Measurements from ENCODE around the gene CFH. TPM values are rescaled to one million over a fixed set of nuclear protein-coding genes. Genes with fewer than 3 reads are reported as not detected.

CFH gene
- polyA plus RNA-seq, 3 donors, result 0.03 to 1.1 (median 0.36) TPM

DNA sequence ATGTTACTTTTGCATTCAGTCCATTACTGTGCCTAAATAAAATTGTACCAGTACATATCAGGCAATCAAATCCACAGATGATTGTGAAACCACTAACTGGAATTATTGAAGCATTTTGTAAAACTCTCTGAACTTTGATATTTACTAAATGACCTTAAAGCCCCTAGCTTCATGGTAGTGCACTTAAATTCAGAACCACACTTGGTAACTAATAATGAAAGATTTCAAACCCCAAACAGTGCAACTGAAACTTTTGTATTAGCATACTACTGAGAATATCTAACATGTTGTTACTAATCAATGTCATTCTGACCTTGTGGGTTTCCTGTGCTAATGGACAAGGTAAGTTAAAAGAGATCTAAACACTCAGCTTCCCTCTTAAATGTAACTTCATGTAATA is 122.8 kb downstream of the CFH start, which contains the start of gene CFHR3:
TSS of gene CFHR3 (plus strand) at position 238 of the 400 bp plus-strand sequence. CDS start at position 285, 47 bp downstream.
- Histone ChIP-seq H3K4me3 (replicated peaks in 1 of 3; ENCODE audit: low read depth in 2 of 3, low read length in 3 of 3) (no peak within 1 kb of the TSS), H3K79me2 (ENCODE audit: insufficient read depth, low read length) (no peaks in the 10 kb centered on the region), H3K27me3 (ENCODE audit: control insufficient read depth in 2 of 2, insufficient read depth in 2 of 2, low read length in 2 of 2) (no peaks in the 10 kb centered on the region), H3K27ac (ENCODE audit: low read depth in 1 of 2, low read length in 2 of 2) (no peak within 1 kb of the TSS), H4K20me1 (ENCODE audit: insufficient read depth, low read length) (no peaks in the 10 kb centered on the region), H3K9me3 (replicated peaks in 1 of 2; ENCODE audit: control insufficient read depth in 1 of 2, insufficient read depth in 1 of 2, low read length in 2 of 2) (no peaks in the 10 kb centered on the region), H3K4me1 (ENCODE audit: control insufficient read depth in 1 of 2, insufficient read depth in 2 of 2, low read length in 2 of 2) (no peaks in the 10 kb centered on the region), H3K9ac (ENCODE audit: insufficient read depth, low read length, poor library complexity, severe bottlenecking) (no peak within 1 kb of the TSS), H3K36me3 (replicated peaks in 1 of 2; ENCODE audit: control insufficient read depth in 1 of 2, insufficient read depth in 2 of 2, low read length in 2 of 2) (no peaks in the 10 kb centered on the region), H2AFZ (ENCODE audit: insufficient read depth, low read depth, low read length, poor library complexity, severe bottlenecking) (no peak within 1 kb of the TSS), H3K4me2 (replicated peaks; ENCODE audit: extremely low read depth, low read length, poor library complexity, severe bottlenecking) (no peak within 1 kb of the TSS)
- intact Hi-C loops (cut with micrococcal nuclease), result no loop called here
- Mint-ChIP-seq H3K27me3 (ENCODE audit: low read depth in 3 of 3) (no peaks in the 10 kb centered on the region), H3K4me3 (no peak within 1 kb of the TSS), H3K27ac (no peak within 1 kb of the TSS), H3K9me3 (peaks cover 0 to 6% (median 2%) of the 10 kb centered on the region in 7 donors), H3K36me3 (no peaks in the 10 kb centered on the region), H3K4me1 (no peaks in the 10 kb centered on the region)
- DNase-seq, result no peak
- TF ChIP-seq, protein P1, sequence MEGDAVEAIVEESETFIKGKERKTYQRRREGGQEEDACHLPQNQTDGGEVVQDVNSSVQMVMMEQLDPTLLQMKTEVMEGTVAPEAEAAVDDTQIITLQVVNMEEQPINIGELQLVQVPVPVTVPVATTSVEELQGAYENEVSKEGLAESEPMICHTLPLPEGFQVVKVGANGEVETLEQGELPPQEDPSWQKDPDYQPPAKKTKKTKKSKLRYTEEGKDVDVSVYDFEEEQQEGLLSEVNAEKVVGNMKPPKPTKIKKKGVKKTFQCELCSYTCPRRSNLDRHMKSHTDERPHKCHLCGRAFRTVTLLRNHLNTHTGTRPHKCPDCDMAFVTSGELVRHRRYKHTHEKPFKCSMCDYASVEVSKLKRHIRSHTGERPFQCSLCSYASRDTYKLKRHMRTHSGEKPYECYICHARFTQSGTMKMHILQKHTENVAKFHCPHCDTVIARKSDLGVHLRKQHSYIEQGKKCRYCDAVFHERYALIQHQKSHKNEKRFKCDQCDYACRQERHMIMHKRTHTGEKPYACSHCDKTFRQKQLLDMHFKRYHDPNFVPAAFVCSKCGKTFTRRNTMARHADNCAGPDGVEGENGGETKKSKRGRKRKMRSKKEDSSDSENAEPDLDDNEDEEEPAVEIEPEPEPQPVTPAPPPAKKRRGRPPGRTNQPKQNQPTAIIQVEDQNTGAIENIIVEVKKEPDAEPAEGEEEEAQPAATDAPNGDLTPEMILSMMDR (IDR thresholded peaks at IDR 0.05), result no peak

DNA sequence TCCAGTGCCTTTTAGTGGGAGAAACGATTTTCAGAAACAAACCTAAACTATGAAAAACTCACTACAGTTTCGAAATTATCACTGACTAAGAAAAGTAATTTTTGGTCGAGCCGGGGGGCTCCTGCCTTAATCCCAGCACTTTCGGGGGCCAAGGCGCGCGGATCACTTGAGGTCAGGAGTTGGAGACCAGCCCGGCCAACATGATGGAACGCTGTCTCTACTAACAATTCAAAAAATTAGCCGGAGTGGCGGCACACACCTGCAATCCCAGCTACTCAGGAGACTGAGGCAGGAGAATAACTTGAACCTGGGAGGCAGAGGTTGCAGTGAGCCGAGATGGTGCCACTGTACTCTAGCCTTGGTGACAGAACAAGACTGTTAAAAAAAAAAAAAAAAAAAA is 125.8 kb downstream of the CFH start:
- H3K4me1 ChIP-seq (ENCODE audit: control insufficient read depth in 1 of 2, insufficient read depth in 2 of 2, low read length in 2 of 2), result no peaks in the 10 kb centered on the region
- no peaks in the 10 kb centered on the region for H3K79me2 ChIP-seq (ENCODE audit: insufficient read depth, low read length)
- no peaks in the 10 kb centered on the region for H3K36me3 ChIP-seq (replicated peaks in 1 of 2; ENCODE audit: control insufficient read depth in 1 of 2, insufficient read depth in 2 of 2, low read length in 2 of 2)
- Mint-ChIP-seq H3K36me3 (no peaks in the 10 kb centered on the region), H3K27ac (no peak overlapping the region), H3K4me3 (no peak overlapping the region), H3K27me3 (ENCODE audit: low read depth in 3 of 3) (no peaks in the 10 kb centered on the region), H3K9me3 (peaks cover 0 to 12% (median 0%) of the 10 kb centered on the region in 7 donors), H3K4me1 (no peaks in the 10 kb centered on the region)
- no peak for DNase-seq
- no peak overlapping the region for H3K27ac ChIP-seq (ENCODE audit: low read depth in 1 of 2, low read length in 2 of 2)
- no peak overlapping the region for H2AFZ ChIP-seq (ENCODE audit: insufficient read depth, low read depth, low read length, poor library complexity, severe bottlenecking)
- H3K9ac ChIP-seq (ENCODE audit: insufficient read depth, low read length, poor library complexity, severe bottlenecking), result no peak overlapping the region
- no peaks in the 10 kb centered on the region for H4K20me1 ChIP-seq (ENCODE audit: insufficient read depth, low read length)
- H3K4me2 ChIP-seq (replicated peaks; ENCODE audit: extremely low read depth, low read length, poor library complexity, severe bottlenecking), result no peak overlapping the region
- no peaks in the 10 kb centered on the region for H3K9me3 ChIP-seq (replicated peaks in 1 of 2; ENCODE audit: control insufficient read depth in 1 of 2, insufficient read depth in 1 of 2, low read length in 2 of 2)
- H3K4me3 ChIP-seq (replicated peaks in 1 of 3; ENCODE audit: low read depth in 2 of 3, low read length in 3 of 3), result no peak overlapping the region
- H3K27me3 ChIP-seq (ENCODE audit: control insufficient read depth in 2 of 2, insufficient read depth in 2 of 2, low read length in 2 of 2), result no peaks in the 10 kb centered on the region
- WGBS (ENCODE audit: insufficient coverage), result 94% methylated on average over 11 of the region's 13 CpGs
- TF ChIP-seq, protein P1 (IDR thresholded peaks at IDR 0.05), result no peak
- intact Hi-C loops (cut with micrococcal nuclease), result no loop called here

All from CD14-positive monocyte (primary cell).